ENCODE data around the gene LONRF3.
A peak's percentile ranks its signal among the peaks of the same experiment; 100 is the strongest.

The LONRF3 gene

GRCh38 chrX:119041175-119041574 is 66.8 kb downstream of the LONRF3 start:
- DNase-seq, result peak in 1 of 2 donors; percentile 2

- no peak for DNase-seq
Observed at GRCh38 chrX:119042040-119042439, 67.6 kb downstream of the LONRF3 start.

- no peak for DNase-seq
Observed at GRCh38 chrX:119042996-119043395, 68.6 kb downstream of the LONRF3 start.

- DNase-seq, result no peak
Observed at GRCh38 chrX:119045884-119046283, 71.5 kb downstream of the LONRF3 start.

GRCh38 chrX:119055687-119056086 is 81.3 kb downstream of the LONRF3 start:
- no peak for DNase-seq

- no peak for DNase-seq
Observed at GRCh38 chrX:119062750-119063374, 88.4 kb downstream of the LONRF3 start.

- DNase-seq, result no peak
Observed at GRCh38 chrX:119063428-119063827, 89.0 kb downstream of the LONRF3 start.

GRCh38 chrX:119067023-119067739 is 92.8 kb downstream of the LONRF3 start:
- DNase-seq, result no peak
